CD4-positive, alpha-beta T cell treated with Interleukin-1 beta for 1 hour (primary cell): ENCODE results near the gene FOXR1.
"Not testable (repeated sequence)": the region's sequence is repeated elsewhere in the genome, so short reads cannot be mapped to it uniquely, and the experiment has no call there.

Experiments
- DNase-seq, 2 donors: peaks; one replicate each; pipeline ENCODE4 v3.0.0-alpha.2; 2020 to 2022

Gene FOXR1

GRCh38 chr11:118998388-118998717, 26.8 kb downstream of the FOXR1 start:
- no peak for DNase-seq

GRCh38 chr11:118998822-118999221, 27.3 kb downstream of the FOXR1 start:
- no peak for DNase-seq

- no peak for DNase-seq
Observed at GRCh38 chr11:119000906-119001305, 29.3 kb downstream of the FOXR1 start.

GRCh38 chr11:119006656-119007055, 35.1 kb downstream of the FOXR1 start:
- no peak for DNase-seq

DNA sequence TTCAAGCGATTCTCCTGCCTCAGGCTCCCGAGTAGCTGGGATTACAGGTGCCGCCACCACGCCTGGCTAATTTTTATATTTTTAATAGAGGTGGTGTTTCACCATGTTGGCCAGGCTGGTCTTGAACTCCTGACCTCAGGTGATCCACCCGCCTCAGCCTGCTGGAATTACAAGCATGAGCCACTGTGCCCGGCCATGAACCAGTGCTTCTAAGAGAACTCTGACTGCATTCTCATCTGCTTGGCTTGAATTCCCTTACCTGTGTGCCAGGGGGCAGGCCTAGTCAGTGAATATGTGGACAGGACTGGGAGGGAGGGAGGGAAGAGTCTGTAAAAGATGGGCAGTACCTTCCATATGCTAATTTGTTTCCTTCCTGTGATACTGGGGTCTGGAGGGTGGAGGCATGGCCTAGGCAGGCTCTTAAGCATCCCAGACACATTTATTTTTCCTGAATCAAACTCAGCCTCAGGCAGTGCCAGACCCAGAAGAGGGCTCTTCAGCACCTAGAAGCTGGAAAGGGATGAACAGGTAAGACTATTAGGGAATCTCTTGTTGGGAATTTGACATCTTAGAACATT, 40.0 kb downstream of the FOXR1 start:
- DNase-seq: no peak

DNA sequence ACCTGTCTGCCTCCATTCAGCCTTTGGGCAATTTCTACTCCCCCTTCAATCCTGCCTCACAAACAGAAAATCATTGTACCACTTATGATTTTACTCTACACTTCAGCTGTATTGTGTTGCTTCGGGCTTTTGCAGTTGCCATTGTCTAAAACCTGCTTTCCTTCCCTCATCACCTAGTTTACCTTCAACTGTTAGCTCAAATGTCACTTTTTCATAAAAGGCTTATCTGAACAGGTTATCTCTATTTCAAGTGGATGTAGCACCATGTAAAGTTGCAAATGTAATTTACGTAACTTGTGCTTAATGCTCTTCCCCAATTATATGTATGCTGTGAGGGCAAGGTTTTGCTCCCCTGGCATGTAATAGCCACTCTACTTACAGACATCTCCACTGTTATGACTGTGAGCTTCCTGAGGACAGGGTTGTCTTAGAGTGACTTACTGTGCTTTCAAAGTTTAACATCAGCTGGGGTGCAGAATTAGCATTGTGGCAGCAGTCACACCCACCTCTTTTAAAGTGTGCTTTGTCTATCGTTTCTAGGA, 41.1 kb downstream of the FOXR1 start:
- DNase-seq: no peak

GRCh38 chr11:119014209-119014924, 42.8 kb downstream of the FOXR1 start:
- DNase-seq: no peak

DNA sequence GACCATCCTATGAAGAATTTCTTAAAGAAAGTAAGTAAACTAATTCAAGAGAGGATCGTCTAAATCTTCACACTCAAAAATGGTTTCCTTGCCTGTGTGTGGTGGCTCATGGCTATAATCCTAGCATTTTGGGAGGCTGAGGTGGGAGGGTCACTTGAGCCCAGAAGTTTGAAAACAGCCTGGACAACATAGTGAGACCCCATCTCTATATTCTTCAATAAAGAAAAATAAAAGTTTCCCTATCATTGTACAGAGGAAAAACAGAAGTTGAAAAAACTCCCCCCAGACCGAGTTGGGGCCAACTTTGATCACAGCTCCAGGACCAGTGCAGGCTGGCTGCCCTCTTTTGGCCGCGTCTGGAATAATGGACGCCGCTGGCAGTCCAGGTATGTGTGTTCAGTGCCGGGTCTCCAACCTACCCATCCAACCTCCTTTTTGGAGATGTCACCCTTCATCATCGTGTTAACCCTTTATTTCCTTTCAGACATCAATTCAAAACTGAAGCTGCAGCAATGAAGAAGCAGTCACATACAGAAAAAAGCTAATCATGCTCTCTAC, 43.6 kb downstream of the FOXR1 start:
- DNase-seq: no peak

GRCh38 chr11:119016216-119017009, 44.9 kb downstream of the FOXR1 start:
- DNase-seq: no peak

DNA sequence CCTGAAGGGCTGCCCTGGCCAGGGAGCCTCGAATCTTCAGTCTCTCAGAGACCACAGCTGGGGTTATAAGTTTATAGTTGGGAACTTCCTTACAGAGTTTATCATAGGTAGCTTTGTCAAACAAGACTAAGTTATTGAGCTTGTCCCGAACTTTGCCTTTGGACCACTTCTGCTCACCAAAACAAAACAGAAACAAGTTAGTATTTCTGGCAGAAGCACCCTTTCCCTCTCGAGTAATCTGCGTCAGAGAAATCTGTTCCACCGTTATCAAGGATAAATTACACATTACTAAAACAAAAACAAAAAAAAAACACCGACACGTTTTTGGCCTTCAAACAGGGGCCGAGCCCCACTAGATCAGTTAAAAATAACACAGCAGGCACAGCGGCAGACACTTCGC, 45.8 kb downstream of the FOXR1 start:
- not testable (repeated sequence) for DNase-seq

- DNase-seq: peak; percentile 95
Observed at GRCh38 chr11:119018074-119018938, 46.7 kb downstream of the FOXR1 start, which contains the start of the genes RPS25 and TRAPPC4. Gene RPS25 (minus strand): TSS chr11:119018343. CDS start chr11:119018284, 59 bp downstream. Gene TRAPPC4 (plus strand): TSS chr11:119018766. CDS start chr11:119018796, 30 bp downstream.

DNA sequence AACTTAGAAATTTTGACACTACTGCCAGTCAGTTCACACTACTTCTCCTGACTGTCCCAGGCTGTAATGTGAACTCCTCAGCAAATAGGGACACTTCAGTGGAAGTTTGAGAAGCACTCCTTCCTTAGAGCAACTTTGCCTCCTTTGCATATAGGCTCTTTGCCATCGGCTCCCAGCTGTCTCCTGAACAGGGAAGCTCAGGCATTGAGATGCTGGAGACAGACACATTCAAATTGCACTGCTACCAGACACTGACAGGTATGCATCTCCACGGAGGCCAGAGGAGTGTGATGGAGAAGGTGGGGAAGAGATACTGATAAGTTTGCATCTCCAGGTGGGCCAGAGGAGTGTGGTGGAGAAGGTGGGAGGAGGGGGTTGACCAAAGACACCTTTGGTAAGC, 48.4 kb downstream of the FOXR1 start:
- no peak for DNase-seq

- no peak for DNase-seq
Observed at GRCh38 chr11:119021631-119022030, 50.1 kb downstream of the FOXR1 start.

DNA sequence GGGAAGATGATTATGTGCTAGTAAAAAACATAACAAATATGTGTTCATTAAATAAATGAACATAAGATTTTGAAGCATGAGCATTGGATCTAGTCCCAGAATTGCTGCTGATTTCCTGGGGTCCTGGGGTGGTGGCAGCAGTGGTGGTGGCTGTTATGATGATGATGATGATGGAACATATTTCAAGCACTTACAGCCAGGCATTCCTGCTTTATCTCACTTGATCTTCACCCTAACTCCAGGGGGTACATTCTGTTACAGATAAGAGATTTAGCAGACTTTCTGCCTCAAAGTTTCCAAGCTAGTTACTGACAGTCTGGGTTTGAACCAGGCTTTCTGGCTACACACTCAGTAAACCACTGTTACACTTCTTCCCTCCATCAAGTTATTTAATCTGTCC, 52.2 kb downstream of the FOXR1 start:
- DNase-seq: no peak

DNA sequence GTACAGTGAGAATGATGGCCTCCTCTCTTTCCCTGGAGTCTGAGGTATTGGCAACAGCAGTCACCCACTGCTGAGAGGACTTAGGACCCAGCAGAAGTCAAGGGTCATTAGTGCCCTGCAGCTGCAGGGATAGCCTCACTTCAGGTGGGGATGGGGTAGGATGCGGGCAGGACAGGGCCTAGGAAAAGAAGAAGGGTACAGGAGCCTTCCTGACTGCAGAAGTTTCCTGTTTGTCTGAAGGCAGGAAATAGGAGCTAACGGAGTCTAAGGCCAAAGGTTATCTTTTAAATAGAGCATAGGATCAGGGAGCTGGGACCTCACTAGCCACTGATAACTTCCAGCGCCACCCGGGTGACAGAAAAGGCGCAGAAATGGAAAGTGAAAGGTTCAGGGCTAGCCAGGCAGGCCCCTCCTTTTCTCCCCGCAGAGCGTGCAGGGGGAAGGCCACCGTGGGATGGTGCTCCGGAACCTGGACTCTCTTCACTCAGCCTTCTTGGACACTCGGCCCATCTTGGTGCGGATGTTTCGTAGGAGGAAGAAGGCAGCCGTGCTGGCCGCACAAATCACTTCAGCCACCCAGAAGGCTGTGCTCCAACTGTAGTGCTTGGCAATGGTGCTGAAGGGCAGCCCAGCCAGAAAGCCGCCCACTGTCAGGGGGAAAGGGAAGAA, 53.0 kb downstream of the FOXR1 start:
- no peak for DNase-seq

DNA sequence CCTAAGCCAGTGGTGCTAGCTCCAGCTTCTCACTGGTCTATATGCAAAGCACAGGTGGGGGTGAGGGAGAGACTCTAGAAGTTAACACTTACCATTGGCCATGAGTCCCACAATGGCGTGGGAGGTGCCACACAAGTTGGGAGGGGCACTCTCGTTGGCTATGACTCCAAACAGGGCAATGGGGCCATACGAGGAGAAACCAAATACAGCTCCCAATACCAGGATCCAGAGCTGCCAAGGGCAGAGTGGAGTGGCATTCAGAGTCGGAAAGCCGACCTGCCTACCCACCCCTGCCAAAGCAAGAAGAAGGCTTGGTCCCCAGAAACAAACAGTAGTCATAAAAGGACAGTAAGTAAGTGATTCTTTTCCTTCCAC, 53.5 kb downstream of the FOXR1 start:
- DNase-seq: no peak

GRCh38 chr11:119025541-119025940, 54.0 kb downstream of the FOXR1 start:
- DNase-seq: no peak

- DNase-seq: no peak
Observed at GRCh38 chr11:119025978-119026766, 54.6 kb downstream of the FOXR1 start.

DNA sequence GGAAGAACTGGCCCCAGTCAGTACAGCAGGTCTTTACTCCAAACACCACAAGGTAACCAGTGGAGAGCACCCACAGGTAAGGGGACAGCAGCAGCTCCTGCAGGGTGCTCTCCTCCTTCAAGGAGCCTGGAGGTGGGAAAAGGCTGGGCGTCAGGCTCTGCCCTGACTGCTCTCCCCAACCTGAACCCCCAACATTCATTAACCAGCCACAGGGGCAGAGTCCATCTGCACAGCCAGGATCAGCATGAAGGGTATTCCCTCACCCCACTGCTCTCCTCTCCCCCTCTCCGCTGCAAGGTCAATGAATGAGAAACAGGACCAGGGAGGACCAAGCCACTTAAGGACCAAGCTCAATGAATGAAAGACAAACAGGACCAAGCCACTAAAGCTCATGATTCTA, 55.4 kb downstream of the FOXR1 start:
- no peak for DNase-seq

- DNase-seq: no peak
Observed at GRCh38 chr11:119027561-119028345, 56.2 kb downstream of the FOXR1 start.
